SK-N-SH treated with all-trans-retinoic acid at 6 μM for 48 hours (cell line): ENCODE data around the gene ANKRD29.

Experiments
- ATAC-seq: fragments of 200-7000 bp; cut with Tn5 transposase; 3 replicates; pipeline ENCODE4 v1.9.1; 2020; ENCODE audit warnings: mild to moderate bottlenecking, moderate library complexity
- ARNTL ChIP-seq: fragments of 450-650 bp; formaldehyde crosslinking; IDR thresholded peaks from 2 replicates; pipeline ENCODE4 v1.5.0; 2020; ENCODE audit warnings: low read depth, mild to moderate bottlenecking, moderate library complexity, borderline replicate concordance
- BACH2 ChIP-seq: fragments of 250-450 bp; sonication (Bioruptor Pico); IDR thresholded peaks from 2 replicates; pipeline ENCODE4 v1.9.0; 2021; ENCODE audit warnings: mild to moderate bottlenecking, borderline replicate concordance
- CSDC2 ChIP-seq: fragments of 250-450 bp; sonication (Bioruptor Pico); IDR thresholded peaks from 2 replicates; pipeline ENCODE4 v1.5.0; 2020; ENCODE audit warnings: mild to moderate bottlenecking, moderate library complexity
- ESRRG ChIP-seq: fragments of 250-450 bp; sonication (Bioruptor Pico); IDR thresholded peaks from 2 replicates; pipeline ENCODE4 v1.6.1; 2021; ENCODE audit warnings: mild to moderate bottlenecking
- GLIS3 ChIP-seq: fragments of 250-450 bp; sonication (Bioruptor Pico); IDR thresholded peaks from 2 replicates; pipeline ENCODE4 v1.5.0; 2020; ENCODE audit warnings: mild to moderate bottlenecking, moderate library complexity
- ISL1 ChIP-seq: fragments of 250-450 bp; sonication (Bioruptor Pico); IDR thresholded peaks from 2 replicates; pipeline ENCODE4 v2.1.2; 2022; ENCODE audit warnings: mild to moderate bottlenecking, moderate library complexity
- OSR1 ChIP-seq: fragments of 250-450 bp; sonication (Bioruptor Pico); IDR thresholded peaks from 2 replicates; pipeline ENCODE4 v1.8.0; 2022; ENCODE audit warnings: moderate library complexity, mild to moderate bottlenecking, inconsistent platforms
- PPARA ChIP-seq: fragments of 250-450 bp; sonication (Bioruptor Pico); IDR thresholded peaks from 2 replicates; pipeline ENCODE4 v1.5.0; 2020; ENCODE audit warnings: mild to moderate bottlenecking, borderline replicate concordance
- RARB ChIP-seq: fragments of 250-450 bp; sonication (Bioruptor Pico); IDR thresholded peaks from 2 replicates; pipeline ENCODE4 v1.8.0; 2021; ENCODE audit warnings: mild to moderate bottlenecking, moderate library complexity
- SNAI2 ChIP-seq: fragments of 250-450 bp; sonication (Bioruptor Pico); IDR thresholded peaks from 2 replicates; pipeline ENCODE4 v1.5.0; 2020; ENCODE audit warnings: mild to moderate bottlenecking, moderate library complexity
- TCF4 ChIP-seq: fragments of 250-450 bp; sonication (Bioruptor Pico); IDR thresholded peaks from 2 replicates; pipeline ENCODE4 v1.8.0; 2021; ENCODE audit warnings: mild to moderate bottlenecking, moderate library complexity, borderline replicate concordance
- TOX ChIP-seq: fragments of 250-450 bp; sonication (Bioruptor Pico); IDR thresholded peaks from 2 replicates; pipeline ENCODE4 v1.8.0; 2021; ENCODE audit warnings: mild to moderate bottlenecking, moderate library complexity, borderline replicate concordance
- ZC3H10 ChIP-seq: fragments of 250-450 bp; sonication (Bioruptor Pico); IDR thresholded peaks from 2 replicates; pipeline ENCODE4 v1.5.1; 2021; ENCODE audit warnings: mild to moderate bottlenecking, moderate library complexity
- ZFP3 ChIP-seq: fragments of 250-450 bp; sonication (Bioruptor Pico); IDR thresholded peaks from 2 replicates; pipeline ENCODE4 v1.5.0; 2020; ENCODE audit warnings: mild to moderate bottlenecking, moderate library complexity
- ZFP30 ChIP-seq: fragments of 450-650 bp; formaldehyde crosslinking; IDR thresholded peaks from 2 replicates; pipeline ENCODE4 v1.5.0; 2022; ENCODE audit warnings: mild to moderate bottlenecking, moderate library complexity
- ZNF70 ChIP-seq: fragments of 450-650 bp; formaldehyde crosslinking; IDR thresholded peaks from 2 replicates; pipeline ENCODE4 v1.5.0; 2020; ENCODE audit warnings: mild to moderate bottlenecking, moderate library complexity
- ZNF8 ChIP-seq: fragments of 450-650 bp; formaldehyde crosslinking; IDR thresholded peaks from 2 replicates; pipeline ENCODE4 v1.5.0; 2020; ENCODE audit warnings: mild to moderate bottlenecking, moderate library complexity
- TF ChIP-seq, protein P1 (sequence below): fragments of 250-450 bp; sonication (Bioruptor Pico); IDR thresholded peaks from 2 replicates; pipeline ENCODE4 v1.5.1; 2020; ENCODE audit warnings: low read depth, mild to moderate bottlenecking, moderate library complexity
- TF ChIP-seq, protein P2 (sequence below): fragments of 250-450 bp; sonication (Bioruptor Pico); IDR thresholded peaks from 2 replicates; pipeline ENCODE4 v1.5.1; 2021; ENCODE audit warnings: mild to moderate bottlenecking, moderate library complexity
- TF ChIP-seq, protein P3 (sequence below): fragments of 250-450 bp; sonication (Bioruptor Pico); IDR thresholded peaks from 2 replicates; pipeline ENCODE4 v1.8.0; 2021; ENCODE audit warnings: low read depth, mild to moderate bottlenecking, moderate library complexity, borderline replicate concordance
- TF ChIP-seq, protein P4 (sequence below): fragments of 250-450 bp; sonication (Bioruptor Pico); IDR thresholded peaks from 2 replicates; pipeline ENCODE4 v1.8.0; 2020; ENCODE audit warnings: mild to moderate bottlenecking, moderate library complexity, borderline replicate concordance
- TF ChIP-seq, protein P5 (sequence below): fragments of 250-450 bp; sonication (Bioruptor Pico); IDR thresholded peaks from 2 replicates; pipeline ENCODE4 v1.5.0; 2020; ENCODE audit warnings: mild to moderate bottlenecking, moderate library complexity

ANKRD29 gene

DNA sequence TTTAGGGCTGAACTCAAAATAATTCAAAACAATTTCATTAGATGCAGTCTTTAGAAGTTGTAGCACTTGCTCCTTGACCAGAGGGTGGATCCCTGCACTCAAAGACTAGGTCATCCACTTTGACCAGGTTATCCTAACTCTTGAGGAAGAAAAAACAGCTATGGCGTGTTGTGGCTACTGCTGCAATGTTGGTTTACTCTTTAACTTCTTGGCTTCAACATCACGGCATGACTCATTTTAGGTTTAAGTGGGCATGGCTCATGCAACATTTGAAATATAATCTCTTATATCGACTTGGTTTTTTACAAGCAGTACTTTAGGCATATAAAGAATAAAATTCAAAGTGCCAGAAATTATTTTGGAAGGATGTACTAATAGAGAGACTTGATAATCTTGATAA is 35.4 kb downstream of the ANKRD29 start:
- peak; percentile 83 for ATAC-seq
- TF ChIP-seq BACH2 (no peak), OSR1 (CRISPR knock-in tag) (no peak), ARNTL (no peak), PPARA (CRISPR knock-in tag) (no peak), ZNF70 (CRISPR knock-in tag) (no peak), TCF4 (CRISPR knock-in tag) (no peak), RARB (CRISPR knock-in tag) (no peak), ZFP30 (CRISPR knock-in tag) (no peak), GLIS3 (no peak), TOX (CRISPR knock-in tag) (no peak), ISL1 (no peak), SNAI2 (CRISPR knock-in tag) (no peak), ESRRG (CRISPR knock-in tag) (no peak), ZC3H10 (no peak), ZFP3 (CRISPR knock-in tag) (no peak)
- TF ChIP-seq, protein P1, sequence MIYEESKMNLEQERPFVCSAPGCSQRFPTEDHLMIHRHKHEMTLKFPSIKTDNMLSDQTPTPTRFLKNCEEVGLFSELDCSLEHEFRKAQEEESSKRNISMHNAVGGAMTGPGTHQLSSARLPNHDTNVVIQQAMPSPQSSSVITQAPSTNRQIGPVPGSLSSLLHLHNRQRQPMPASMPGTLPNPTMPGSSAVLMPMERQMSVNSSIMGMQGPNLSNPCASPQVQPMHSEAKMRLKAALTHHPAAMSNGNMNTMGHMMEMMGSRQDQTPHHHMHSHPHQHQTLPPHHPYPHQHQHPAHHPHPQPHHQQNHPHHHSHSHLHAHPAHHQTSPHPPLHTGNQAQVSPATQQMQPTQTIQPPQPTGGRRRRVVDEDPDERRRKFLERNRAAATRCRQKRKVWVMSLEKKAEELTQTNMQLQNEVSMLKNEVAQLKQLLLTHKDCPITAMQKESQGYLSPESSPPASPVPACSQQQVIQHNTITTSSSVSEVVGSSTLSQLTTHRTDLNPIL (CRISPR knock-in tag) = no peak
- TF ChIP-seq, protein P2, sequence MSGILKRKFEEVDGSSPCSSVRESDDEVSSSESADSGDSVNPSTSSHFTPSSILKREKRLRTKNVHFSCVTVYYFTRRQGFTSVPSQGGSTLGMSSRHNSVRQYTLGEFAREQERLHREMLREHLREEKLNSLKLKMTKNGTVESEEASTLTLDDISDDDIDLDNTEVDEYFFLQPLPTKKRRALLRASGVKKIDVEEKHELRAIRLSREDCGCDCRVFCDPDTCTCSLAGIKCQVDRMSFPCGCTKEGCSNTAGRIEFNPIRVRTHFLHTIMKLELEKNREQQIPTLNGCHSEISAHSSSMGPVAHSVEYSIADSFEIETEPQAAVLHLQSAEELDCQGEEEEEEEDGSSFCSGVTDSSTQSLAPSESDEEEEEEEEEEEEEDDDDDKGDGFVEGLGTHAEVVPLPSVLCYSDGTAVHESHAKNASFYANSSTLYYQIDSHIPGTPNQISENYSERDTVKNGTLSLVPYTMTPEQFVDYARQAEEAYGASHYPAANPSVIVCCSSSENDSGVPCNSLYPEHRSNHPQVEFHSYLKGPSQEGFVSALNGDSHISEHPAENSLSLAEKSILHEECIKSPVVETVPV = no peak
- TF ChIP-seq, protein P3, sequence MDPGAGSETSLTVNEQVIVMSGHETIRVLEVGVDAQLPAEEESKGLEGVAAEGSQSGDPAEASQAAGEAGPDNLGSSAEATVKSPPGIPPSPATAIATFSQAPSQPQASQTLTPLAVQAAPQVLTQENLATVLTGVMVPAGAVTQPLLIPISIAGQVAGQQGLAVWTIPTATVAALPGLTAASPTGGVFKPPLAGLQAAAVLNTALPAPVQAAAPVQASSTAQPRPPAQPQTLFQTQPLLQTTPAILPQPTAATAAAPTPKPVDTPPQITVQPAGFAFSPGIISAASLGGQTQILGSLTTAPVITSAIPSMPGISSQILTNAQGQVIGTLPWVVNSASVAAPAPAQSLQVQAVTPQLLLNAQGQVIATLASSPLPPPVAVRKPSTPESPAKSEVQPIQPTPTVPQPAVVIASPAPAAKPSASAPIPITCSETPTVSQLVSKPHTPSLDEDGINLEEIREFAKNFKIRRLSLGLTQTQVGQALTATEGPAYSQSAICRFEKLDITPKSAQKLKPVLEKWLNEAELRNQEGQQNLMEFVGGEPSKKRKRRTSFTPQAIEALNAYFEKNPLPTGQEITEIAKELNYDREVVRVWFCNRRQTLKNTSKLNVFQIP = no peak

DNA sequence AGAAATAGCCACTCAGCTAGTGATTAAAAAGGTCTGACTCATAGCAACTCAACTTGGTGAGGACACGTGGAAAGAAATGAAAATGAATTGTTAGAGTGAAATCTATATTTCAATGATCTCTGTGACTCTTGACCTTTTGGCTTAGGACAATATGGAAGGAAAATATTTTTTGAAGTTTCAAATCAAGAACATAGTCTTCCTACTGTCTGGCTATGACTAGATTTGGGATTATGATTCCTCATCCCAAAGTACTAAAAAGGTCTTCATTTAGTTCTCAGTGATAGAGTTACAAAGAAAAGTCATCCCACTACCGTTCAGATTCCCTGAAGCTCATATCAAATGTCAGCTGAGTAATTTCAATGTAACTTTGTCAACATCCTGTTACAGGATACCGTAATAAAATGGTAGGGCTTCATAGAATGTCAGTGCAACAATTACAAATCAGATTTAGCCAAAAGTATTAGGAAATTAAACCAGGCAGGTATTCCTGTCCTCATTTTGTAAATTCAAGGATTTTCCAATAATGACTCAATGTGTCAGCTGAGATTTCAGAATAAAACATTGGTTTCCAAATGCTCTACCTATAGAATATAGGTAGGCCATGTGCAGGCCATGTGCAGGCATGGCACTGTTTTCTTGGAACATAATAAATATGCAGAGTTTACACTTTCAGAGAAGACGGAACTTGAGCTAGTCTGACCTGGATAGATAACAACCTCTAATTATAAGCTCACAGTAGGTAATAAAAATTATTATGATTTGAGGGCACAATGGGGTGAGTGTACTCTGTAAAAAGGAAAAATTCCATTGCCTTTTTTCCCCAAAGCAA is 36.0 kb downstream of the ANKRD29 start:
- peak; percentile 73 for ATAC-seq
- TF ChIP-seq RARB (CRISPR knock-in tag) (no peak), ZNF8 (CRISPR knock-in tag) (no peak), TCF4 (CRISPR knock-in tag) (no peak)
- TF ChIP-seq, protein P2 = no peak
- TF ChIP-seq, protein P4, sequence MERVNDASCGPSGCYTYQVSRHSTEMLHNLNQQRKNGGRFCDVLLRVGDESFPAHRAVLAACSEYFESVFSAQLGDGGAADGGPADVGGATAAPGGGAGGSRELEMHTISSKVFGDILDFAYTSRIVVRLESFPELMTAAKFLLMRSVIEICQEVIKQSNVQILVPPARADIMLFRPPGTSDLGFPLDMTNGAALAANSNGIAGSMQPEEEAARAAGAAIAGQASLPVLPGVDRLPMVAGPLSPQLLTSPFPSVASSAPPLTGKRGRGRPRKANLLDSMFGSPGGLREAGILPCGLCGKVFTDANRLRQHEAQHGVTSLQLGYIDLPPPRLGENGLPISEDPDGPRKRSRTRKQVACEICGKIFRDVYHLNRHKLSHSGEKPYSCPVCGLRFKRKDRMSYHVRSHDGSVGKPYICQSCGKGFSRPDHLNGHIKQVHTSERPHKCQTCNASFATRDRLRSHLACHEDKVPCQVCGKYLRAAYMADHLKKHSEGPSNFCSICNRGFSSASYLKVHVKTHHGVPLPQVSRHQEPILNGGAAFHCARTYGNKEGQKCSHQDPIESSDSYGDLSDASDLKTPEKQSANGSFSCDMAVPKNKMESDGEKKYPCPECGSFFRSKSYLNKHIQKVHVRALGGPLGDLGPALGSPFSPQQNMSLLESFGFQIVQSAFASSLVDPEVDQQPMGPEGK (CRISPR knock-in tag) = no peak
- TF ChIP-seq, protein P1 (CRISPR knock-in tag) = no peak

DNA sequence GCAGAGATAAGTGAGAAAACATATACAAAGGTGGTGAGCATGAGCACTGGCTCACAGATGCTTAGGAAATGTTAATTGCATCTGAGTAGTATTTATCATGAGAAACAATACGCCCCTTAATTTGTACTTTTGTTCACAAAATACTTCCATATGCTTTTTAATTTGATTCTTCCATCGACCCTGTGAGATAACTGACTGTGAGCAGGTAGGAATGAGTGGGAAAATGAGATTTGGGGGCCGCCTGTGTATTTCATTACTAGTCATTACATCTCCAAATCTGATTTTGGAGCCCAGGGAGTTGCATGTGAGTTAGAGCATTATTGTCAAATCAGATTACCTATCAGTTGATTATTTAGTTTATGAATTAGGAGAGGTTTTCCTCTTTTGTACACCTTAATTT is 39.7 kb downstream of the ANKRD29 start:
- ATAC-seq = no peak
- TF ChIP-seq CSDC2 (no peak), ZFP3 (CRISPR knock-in tag) (no peak), ZFP30 (CRISPR knock-in tag) (no peak), PPARA (CRISPR knock-in tag) (peak; percentile 83; the same call in 1 of the 2 replicates), ZC3H10 (no peak), ISL1 (no peak), TCF4 (CRISPR knock-in tag) (peak; percentile 100)
- TF ChIP-seq, protein P5, sequence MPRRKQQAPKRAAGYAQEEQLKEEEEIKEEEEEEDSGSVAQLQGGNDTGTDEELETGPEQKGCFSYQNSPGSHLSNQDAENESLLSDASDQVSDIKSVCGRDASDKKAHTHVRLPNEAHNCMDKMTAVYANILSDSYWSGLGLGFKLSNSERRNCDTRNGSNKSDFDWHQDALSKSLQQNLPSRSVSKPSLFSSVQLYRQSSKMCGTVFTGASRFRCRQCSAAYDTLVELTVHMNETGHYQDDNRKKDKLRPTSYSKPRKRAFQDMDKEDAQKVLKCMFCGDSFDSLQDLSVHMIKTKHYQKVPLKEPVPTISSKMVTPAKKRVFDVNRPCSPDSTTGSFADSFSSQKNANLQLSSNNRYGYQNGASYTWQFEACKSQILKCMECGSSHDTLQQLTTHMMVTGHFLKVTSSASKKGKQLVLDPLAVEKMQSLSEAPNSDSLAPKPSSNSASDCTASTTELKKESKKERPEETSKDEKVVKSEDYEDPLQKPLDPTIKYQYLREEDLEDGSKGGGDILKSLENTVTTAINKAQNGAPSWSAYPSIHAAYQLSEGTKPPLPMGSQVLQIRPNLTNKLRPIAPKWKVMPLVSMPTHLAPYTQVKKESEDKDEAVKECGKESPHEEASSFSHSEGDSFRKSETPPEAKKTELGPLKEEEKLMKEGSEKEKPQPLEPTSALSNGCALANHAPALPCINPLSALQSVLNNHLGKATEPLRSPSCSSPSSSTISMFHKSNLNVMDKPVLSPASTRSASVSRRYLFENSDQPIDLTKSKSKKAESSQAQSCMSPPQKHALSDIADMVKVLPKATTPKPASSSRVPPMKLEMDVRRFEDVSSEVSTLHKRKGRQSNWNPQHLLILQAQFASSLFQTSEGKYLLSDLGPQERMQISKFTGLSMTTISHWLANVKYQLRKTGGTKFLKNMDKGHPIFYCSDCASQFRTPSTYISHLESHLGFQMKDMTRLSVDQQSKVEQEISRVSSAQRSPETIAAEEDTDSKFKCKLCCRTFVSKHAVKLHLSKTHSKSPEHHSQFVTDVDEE (CRISPR knock-in tag) = peak; percentile 96; the same call in 1 of the 2 replicates
- TF ChIP-seq, protein P2 = peak; percentile 91
- TF ChIP-seq, protein P1 (CRISPR knock-in tag) = peak; percentile 40; the same call in 1 of the 2 replicates
